ENCODE results near the gene KIF13A.

The KIF13A gene

GRCh38 chr6:17712576-17712975, 274.9 kb downstream of the KIF13A start:
- no peak for DNase-seq

- DNase-seq, result no peak
These were observed 277.1 kb downstream of the KIF13A start for GRCh38 chr6:17710331-17710730.

- no peak for DNase-seq
These were observed 278.0 kb downstream of the KIF13A start for GRCh38 chr6:17709476-17709875.

All from T1000 (cell line).